ENCODE data around the gene KCND3. TPM values are rescaled to one million over a fixed set of nuclear protein-coding genes. Genes with fewer than 3 reads are reported as not detected.

The KCND3 gene
- total and polyA plus RNA-seq, 2 experiments from 2014 or later, result 0.10 to 0.18 TPM

- Mint-ChIP-seq H3K36me3 (ENCODE audit: low read depth) (no peaks in the 10 kb centered on the region), H3K4me1 (peaks cover 44% of the 10 kb centered on the region), H3K9me3 (no peaks in the 10 kb centered on the region), H3K27ac (no peak overlapping the region), H3K27me3 (ENCODE audit: insufficient read depth, low read depth, poor library complexity) (peaks cover 5% of the 10 kb centered on the region), H3K4me3 (no peak overlapping the region)
- peaks cover 7% of the 10 kb centered on the region; the same call in 1 of the 2 replicates for H3K9me2 ChIP-seq (ENCODE audit: insufficient read depth)
- no peaks in the 10 kb centered on the region for H3K36me3 ChIP-seq (ENCODE audit: insufficient read depth)
- no peak overlapping the region for H3K4me2 ChIP-seq
- H3K27me3 ChIP-seq (ENCODE audit: insufficient read depth), result no peaks in the 10 kb centered on the region
- H2AFZ ChIP-seq, result no peak overlapping the region
- H3K4me3 ChIP-seq, result no peak overlapping the region
- DNase-seq (ENCODE audit: low spot score), result no peak
- TF ChIP-seq REST (IDR thresholded peaks at IDR 0.05; ENCODE audit: unreplicated experiment), result no peak
- no peak for TF ChIP-seq EZH2phosphoT487 (IDR thresholded peaks at IDR 0.05; ENCODE audit: unreplicated experiment)
- no peak for TF ChIP-seq ETS1 (IDR thresholded peaks at IDR 0.05)
- TF ChIP-seq NANOG (IDR thresholded peaks at IDR 0.05; ENCODE audit: borderline replicate concordance), result no peak
- no peak for TF ChIP-seq ZNF331 (CRISPR knock-in tag; IDR thresholded peaks at IDR 0.05; ENCODE audit: low read depth)
- no peak for TF ChIP-seq JUNB (IDR thresholded peaks at IDR 0.05; ENCODE audit: unreplicated experiment)
- TF ChIP-seq EZH2 (IDR thresholded peaks at IDR 0.05; ENCODE audit: low read depth, unreplicated experiment), result no peak
- TF ChIP-seq CTCF (conservative IDR thresholded peaks at IDR 0.05; ENCODE audit: low read depth in 2 of 2), result no peak
- no peak for TF ChIP-seq CREB1 (CRISPR knock-in tag; IDR thresholded peaks at IDR 0.05; ENCODE audit: low read depth)
- TF ChIP-seq ZNF114 (CRISPR knock-in tag; IDR thresholded peaks at IDR 0.05), result no peak
- no peak for ATAC-seq
- no peaks in the 10 kb centered on the region for H4K20me1 ChIP-seq (replicated peaks; ENCODE audit: insufficient read depth)
- peaks cover 18% of the 10 kb centered on the region for H3K4me1 ChIP-seq (ENCODE audit: insufficient read depth)
- no peaks in the 10 kb centered on the region for H3K79me2 ChIP-seq (replicated peaks; ENCODE audit: insufficient read depth)
- H3K27ac ChIP-seq (ENCODE audit: low read depth), result no peak overlapping the region
- no peaks in the 10 kb centered on the region for H3F3A ChIP-seq (replicated peaks; ENCODE audit: low read depth)
Observed at GRCh38 chr1:111908011-111908621, 81.4 kb downstream of the KCND3 start.
